ENCODE measurements around the gene KANSL2.
"Not testable (repeated sequence)": the region's sequence is repeated elsewhere in the genome, so short reads cannot be mapped to it uniquely, and the experiment has no call there.

The KANSL2 gene

GRCh38 chr12:48631071-48631470, 51.0 kb downstream of the KANSL2 start:
- H3K27me3 ChIP-seq (ENCODE audit: control insufficient read depth, low read length), result peaks cover 19% of the 10 kb centered on the region
- H3K4me3 ChIP-seq (ENCODE audit: low read length), result no peak overlapping the region
- TF ChIP-seq EZH2phosphoT487 (IDR thresholded peaks at IDR 0.05; ENCODE audit: borderline replicate concordance, low read length) (no peak), CTCF (IDR thresholded peaks at IDR 0.05; ENCODE audit: low read depth, low read length, poor library complexity, severe bottlenecking) (no peak)
- H3F3A ChIP-seq (ENCODE audit: control insufficient read depth, insufficient read depth), result no peaks in the 10 kb centered on the region
- no peak overlapping the region for H3K4me2 ChIP-seq (ENCODE audit: low read length)
- no peaks in the 10 kb centered on the region for H3K9me2 ChIP-seq (replicated peaks; ENCODE audit: control insufficient read depth, low read length)
- no peaks in the 10 kb centered on the region for H3K79me2 ChIP-seq (ENCODE audit: control insufficient read depth, low read length)
- no peak overlapping the region for H3K27ac ChIP-seq (ENCODE audit: low read depth, low read length)
- H3K9me3 ChIP-seq (ENCODE audit: control insufficient read depth, insufficient read depth, low read length), result no peaks in the 10 kb centered on the region
- H3K36me3 ChIP-seq (ENCODE audit: control insufficient read depth, low read length), result no peaks in the 10 kb centered on the region
- no peaks in the 10 kb centered on the region for H4K20me1 ChIP-seq (ENCODE audit: control insufficient read depth, insufficient read depth, low read depth, low read length)
- no peaks in the 10 kb centered on the region for H3K4me1 ChIP-seq (ENCODE audit: control insufficient read depth, low read length)

- no peaks in the 10 kb centered on the region for H3K79me2 ChIP-seq (ENCODE audit: control insufficient read depth, low read length)
- no peaks in the 10 kb centered on the region for H3K9me3 ChIP-seq (ENCODE audit: control insufficient read depth, insufficient read depth, low read length)
Observed at GRCh38 chr12:48630346-48630745, 51.7 kb downstream of the KANSL2 start.

GRCh38 chr12:48629541-48629940, 52.5 kb downstream of the KANSL2 start:
- Histone ChIP-seq H4K20me1 (ENCODE audit: control insufficient read depth, insufficient read depth, low read depth, low read length) (no peaks in the 10 kb centered on the region), H3K79me2 (ENCODE audit: control insufficient read depth, low read length) (no peaks in the 10 kb centered on the region), H3K4me1 (ENCODE audit: control insufficient read depth, low read length) (no peaks in the 10 kb centered on the region), H3K36me3 (ENCODE audit: control insufficient read depth, low read length) (no peaks in the 10 kb centered on the region), H3K27ac (ENCODE audit: low read depth, low read length) (no peak overlapping the region), H3F3A (ENCODE audit: control insufficient read depth, insufficient read depth) (no peaks in the 10 kb centered on the region), H3K9me3 (ENCODE audit: control insufficient read depth, insufficient read depth, low read length) (no peaks in the 10 kb centered on the region), H3K4me2 (ENCODE audit: low read length) (no peak overlapping the region), H3K27me3 (ENCODE audit: control insufficient read depth, low read length) (peaks cover 19% of the 10 kb centered on the region), H3K4me3 (ENCODE audit: low read length) (no peak overlapping the region), H3K9me2 (replicated peaks; ENCODE audit: control insufficient read depth, low read length) (no peaks in the 10 kb centered on the region)
- TF ChIP-seq CTCF (IDR thresholded peaks at IDR 0.05; ENCODE audit: low read depth, low read length, poor library complexity, severe bottlenecking) (no peak), EZH2phosphoT487 (IDR thresholded peaks at IDR 0.05; ENCODE audit: borderline replicate concordance, low read length) (no peak)

More at GRCh38 chr12:48630346-48630745, 51.7 kb downstream of the KANSL2 start:
- Histone ChIP-seq H3K27me3 (ENCODE audit: control insufficient read depth, low read length) (peaks cover 19% of the 10 kb centered on the region), H3K4me2 (ENCODE audit: low read length) (no peak overlapping the region), H3K36me3 (ENCODE audit: control insufficient read depth, low read length) (no peaks in the 10 kb centered on the region), H3K4me1 (ENCODE audit: control insufficient read depth, low read length) (no peaks in the 10 kb centered on the region), H3K4me3 (ENCODE audit: low read length) (no peak overlapping the region), H3K27ac (ENCODE audit: low read depth, low read length) (no peak overlapping the region), H3F3A (ENCODE audit: control insufficient read depth, insufficient read depth) (no peaks in the 10 kb centered on the region), H3K9me2 (replicated peaks; ENCODE audit: control insufficient read depth, low read length) (no peaks in the 10 kb centered on the region), H4K20me1 (ENCODE audit: control insufficient read depth, insufficient read depth, low read depth, low read length) (no peaks in the 10 kb centered on the region)
- no peak for TF ChIP-seq CTCF (IDR thresholded peaks at IDR 0.05; ENCODE audit: low read depth, low read length, poor library complexity, severe bottlenecking)
- TF ChIP-seq EZH2phosphoT487 (IDR thresholded peaks at IDR 0.05; ENCODE audit: borderline replicate concordance, low read length), result no peak

- TF ChIP-seq EZH2phosphoT487 (IDR thresholded peaks at IDR 0.05; ENCODE audit: borderline replicate concordance, low read length) (no peak), CTCF (IDR thresholded peaks at IDR 0.05; ENCODE audit: low read depth, low read length, poor library complexity, severe bottlenecking) (no peak)
- Histone ChIP-seq H3K27ac (ENCODE audit: low read depth, low read length) (no peak overlapping the region), H3K9me3 (ENCODE audit: control insufficient read depth, insufficient read depth, low read length) (no peaks in the 10 kb centered on the region), H3K9me2 (replicated peaks; ENCODE audit: control insufficient read depth, low read length) (no peaks in the 10 kb centered on the region), H3K4me1 (ENCODE audit: control insufficient read depth, low read length) (no peaks in the 10 kb centered on the region), H3K4me3 (ENCODE audit: low read length) (no peak overlapping the region), H3F3A (ENCODE audit: control insufficient read depth, insufficient read depth) (no peaks in the 10 kb centered on the region), H3K36me3 (ENCODE audit: control insufficient read depth, low read length) (no peaks in the 10 kb centered on the region), H3K79me2 (ENCODE audit: control insufficient read depth, low read length) (no peaks in the 10 kb centered on the region), H4K20me1 (ENCODE audit: control insufficient read depth, insufficient read depth, low read depth, low read length) (no peaks in the 10 kb centered on the region), H3K27me3 (ENCODE audit: control insufficient read depth, low read length) (peaks cover 18% of the 10 kb centered on the region), H3K4me2 (ENCODE audit: low read length) (no peak overlapping the region)
Observed at GRCh38 chr12:48627556-48627955, 54.5 kb downstream of the KANSL2 start.

GRCh38 chr12:48622997-48623396, 59.0 kb downstream of the KANSL2 start:
- not testable (repeated sequence) for H3K4me1 ChIP-seq (ENCODE audit: control insufficient read depth, low read length); H3K27ac ChIP-seq (ENCODE audit: low read depth, low read length); H3K9me2 ChIP-seq (replicated peaks; ENCODE audit: control insufficient read depth, low read length); H3K4me2 ChIP-seq (ENCODE audit: low read length); H3K27me3 ChIP-seq (ENCODE audit: control insufficient read depth, low read length); H4K20me1 ChIP-seq (ENCODE audit: control insufficient read depth, insufficient read depth, low read depth, low read length); H3K9me3 ChIP-seq (ENCODE audit: control insufficient read depth, insufficient read depth, low read length); H3K4me3 ChIP-seq (ENCODE audit: low read length); H3F3A ChIP-seq (ENCODE audit: control insufficient read depth, insufficient read depth); H3K79me2 ChIP-seq (ENCODE audit: control insufficient read depth, low read length); H3K36me3 ChIP-seq (ENCODE audit: control insufficient read depth, low read length)
